Rectal smooth muscle tissue (tissue), 1 donor: Measurements from ENCODE around the gene CUTC.
A peak's percentile ranks its signal among the peaks of the same experiment; 100 is the strongest.
"Not testable (repeated sequence)": the region's sequence is repeated elsewhere in the genome, so short reads cannot be mapped to it uniquely, and the experiment has no call there.

Experiments
- H3K27ac ChIP-seq: one replicate; pipeline ENCODE4 v1.7.0; 2013; ENCODE audit warnings: low read depth, low read length, inconsistent platforms
- H3K27me3 ChIP-seq: one replicate; pipeline ENCODE4 v1.7.0; 2013; ENCODE audit warnings: low read length; ENCODE audit not compliant: control insufficient read depth, insufficient read depth
- H3K36me3 ChIP-seq: one replicate; pipeline ENCODE4 v1.7.0; 2013; ENCODE audit warnings: low read length; ENCODE audit not compliant: control insufficient read depth, insufficient read depth
- H3K4me1 ChIP-seq: one replicate; pipeline ENCODE4 v1.7.0; 2013; ENCODE audit warnings: low read length; ENCODE audit not compliant: control insufficient read depth, insufficient read depth
- H3K4me3 ChIP-seq: one replicate; pipeline ENCODE4 v1.7.0; 2013; ENCODE audit warnings: low read length
- H3K9ac ChIP-seq: one replicate; pipeline ENCODE4 v1.7.0; 2013; ENCODE audit warnings: low read length

CUTC gene

GRCh38 chr10:99714446-99714845 is 17.6 kb upstream of the CUTC start:
- H3K4me3 ChIP-seq, result no peak overlapping the region
- peaks cover 21% of the 10 kb centered on the region for H3K36me3 ChIP-seq
- H3K27me3 ChIP-seq, result no peaks in the 10 kb centered on the region
- H3K27ac ChIP-seq, result no peak overlapping the region
- H3K9ac ChIP-seq, result no peak overlapping the region
- H3K4me1 ChIP-seq, result peaks cover 6% of the 10 kb centered on the region

- peaks cover 25% of the 10 kb centered on the region for H3K36me3 ChIP-seq
- no peaks in the 10 kb centered on the region for H3K4me1 ChIP-seq
- H3K27me3 ChIP-seq, result no peaks in the 10 kb centered on the region
Observed at GRCh38 chr10:99720387-99720786, 11.6 kb upstream of the CUTC start.

DNA sequence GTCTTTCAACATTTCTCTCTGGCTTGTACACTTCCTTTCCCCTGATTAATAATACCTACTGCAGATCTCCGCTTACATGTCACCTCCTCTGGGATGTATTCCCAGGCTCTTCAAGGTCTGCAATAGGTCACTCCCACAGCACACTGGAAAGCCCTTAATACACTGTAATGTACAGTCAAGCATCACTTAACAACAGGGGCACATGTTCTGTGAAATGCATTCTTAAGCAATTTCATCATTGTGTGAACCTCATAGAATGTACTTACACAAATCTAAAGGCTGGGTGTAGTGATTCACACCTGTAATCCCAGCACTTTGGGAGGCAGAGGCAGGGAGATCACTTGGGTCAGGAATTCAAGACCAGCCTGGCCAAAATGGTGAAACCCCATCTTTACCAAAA is 2.0 kb upstream of the CUTC start:
- H3K4me1 ChIP-seq, result peaks cover 7% of the 10 kb centered on the region
- no peaks in the 10 kb centered on the region for H3K27me3 ChIP-seq
- H3K27ac ChIP-seq, result no peak overlapping the region
- no peak overlapping the region for H3K4me3 ChIP-seq
- H3K36me3 ChIP-seq, result peaks cover 10% of the 10 kb centered on the region
- no peak overlapping the region for H3K9ac ChIP-seq

More at GRCh38 chr10:99720387-99720786, 11.6 kb upstream of the CUTC start:
- H3K4me3 ChIP-seq, result no peak overlapping the region
- H3K27ac ChIP-seq, result no peak overlapping the region
- no peak overlapping the region for H3K9ac ChIP-seq

- H3K27me3 ChIP-seq, result no peaks in the 10 kb centered on the region
- H3K27ac ChIP-seq, result peak overlapping the region; percentile 90
- peak overlapping the region; percentile 92 for H3K9ac ChIP-seq
- H3K4me3 ChIP-seq, result peak overlapping the region; percentile 99
- H3K4me1 ChIP-seq, result peaks cover 7% of the 10 kb centered on the region
- H3K36me3 ChIP-seq, result peaks cover 10% of the 10 kb centered on the region
Observed at GRCh38 chr10:99731306-99732032, 565 bp upstream of the CUTC start.

DNA sequence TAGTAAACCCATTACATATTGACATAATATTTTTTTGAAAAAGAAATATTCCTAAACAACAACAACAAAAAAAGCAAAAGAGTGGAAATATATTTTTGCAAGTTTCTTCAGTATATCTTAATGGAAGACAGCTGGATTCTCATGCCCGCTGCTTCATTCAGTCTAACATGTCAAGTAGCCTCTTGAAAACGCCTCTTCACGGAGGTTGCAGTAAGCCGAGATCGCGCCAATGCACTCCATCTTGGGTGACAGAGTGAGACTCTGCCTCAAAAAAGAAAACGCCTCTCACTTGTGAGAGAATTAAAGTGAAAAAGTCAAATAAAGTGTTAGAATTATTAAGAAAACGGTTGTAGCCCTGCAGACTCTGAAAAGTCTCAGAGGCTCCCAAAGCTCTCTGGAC is 1.3 kb downstream of the CUTC start:
- H3K27me3 ChIP-seq, result no peaks in the 10 kb centered on the region
- H3K36me3 ChIP-seq, result no peaks in the 10 kb centered on the region
- H3K4me1 ChIP-seq, result peaks cover 7% of the 10 kb centered on the region
- peak overlapping the region; percentile 35 for H3K4me3 ChIP-seq
- H3K27ac ChIP-seq, result no peak overlapping the region
- H3K9ac ChIP-seq, result no peak overlapping the region

GRCh38 chr10:99734111-99734510 is 2.1 kb downstream of the CUTC start:
- not testable (repeated sequence) for H3K27me3 ChIP-seq, H3K4me3 ChIP-seq, H3K27ac ChIP-seq, H3K9ac ChIP-seq, H3K4me1 ChIP-seq, H3K36me3 ChIP-seq

- Histone ChIP-seq H3K36me3 (peaks cover 31% of the 10 kb centered on the region), H3K9ac (no peak overlapping the region), H3K27me3 (no peaks in the 10 kb centered on the region), H3K27ac (no peak overlapping the region), H3K4me1 (no peaks in the 10 kb centered on the region), H3K4me3 (no peak overlapping the region)
Observed at GRCh38 chr10:99740260-99740659, 8.2 kb downstream of the CUTC start.

- no peaks in the 10 kb centered on the region for H3K4me1 ChIP-seq
- no peak overlapping the region for H3K9ac ChIP-seq
- H3K4me3 ChIP-seq, result no peak overlapping the region
- H3K27me3 ChIP-seq, result no peaks in the 10 kb centered on the region
- peaks cover 31% of the 10 kb centered on the region for H3K36me3 ChIP-seq
- no peak overlapping the region for H3K27ac ChIP-seq
Observed at GRCh38 chr10:99740933-99741559, 9.0 kb downstream of the CUTC start.

DNA sequence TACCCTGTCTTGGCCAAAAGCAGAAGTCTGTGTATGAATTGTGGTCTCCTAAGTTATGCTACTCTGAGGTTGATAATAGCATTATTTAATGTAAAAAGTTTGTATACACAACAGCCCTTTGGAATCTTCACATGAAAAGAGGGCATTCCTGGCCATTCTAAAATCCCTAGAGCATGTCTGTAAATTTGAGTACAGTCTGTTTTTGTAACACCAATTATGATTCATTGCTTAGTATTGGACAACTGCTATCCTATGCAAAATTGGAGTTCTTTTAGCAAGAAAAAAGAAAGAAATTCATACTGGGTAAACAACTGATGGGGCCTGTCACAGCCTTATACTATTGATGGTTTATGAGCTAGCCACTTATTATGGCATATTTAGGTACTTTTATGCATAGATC is 10.2 kb downstream of the CUTC start:
- Histone ChIP-seq H3K27me3 (no peaks in the 10 kb centered on the region), H3K36me3 (peaks cover 37% of the 10 kb centered on the region), H3K4me1 (no peaks in the 10 kb centered on the region), H3K4me3 (no peak overlapping the region), H3K27ac (no peak overlapping the region), H3K9ac (no peak overlapping the region)

GRCh38 chr10:99742701-99743100 is 10.7 kb downstream of the CUTC start:
- Histone ChIP-seq H3K4me1 (no peaks in the 10 kb centered on the region), H3K36me3 (peaks cover 38% of the 10 kb centered on the region), H3K9ac (no peak overlapping the region), H3K27ac (no peak overlapping the region), H3K27me3 (no peaks in the 10 kb centered on the region), H3K4me3 (no peak overlapping the region)

GRCh38 chr10:99743841-99744240 is 11.8 kb downstream of the CUTC start:
- H3K36me3 ChIP-seq, result peaks cover 38% of the 10 kb centered on the region
- H3K4me3 ChIP-seq, result no peak overlapping the region
- no peaks in the 10 kb centered on the region for H3K4me1 ChIP-seq
- no peak overlapping the region for H3K27ac ChIP-seq
- H3K27me3 ChIP-seq, result no peaks in the 10 kb centered on the region
- H3K9ac ChIP-seq, result no peak overlapping the region

DNA sequence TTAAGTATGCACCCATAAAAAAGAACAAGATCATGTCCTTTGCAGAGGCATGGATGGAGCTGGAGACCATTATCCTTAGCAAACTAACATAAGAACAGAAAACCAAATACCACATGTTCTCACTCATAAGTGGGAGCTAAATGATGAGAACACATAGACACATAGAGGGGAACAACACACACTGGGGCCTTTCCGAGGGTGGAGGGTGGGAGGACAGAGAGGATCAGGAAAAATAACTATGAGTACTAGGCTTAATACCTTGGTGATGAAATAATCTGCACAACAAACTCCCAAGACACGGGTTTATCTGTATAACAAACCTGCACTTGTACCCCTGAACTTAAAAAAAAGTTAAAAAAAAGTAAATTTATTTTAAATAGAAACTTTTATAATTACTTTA is 14.1 kb downstream of the CUTC start:
- not testable (repeated sequence) for H3K4me1 ChIP-seq

More for the DNA sequence above, 14.1 kb downstream of the CUTC start:
- not testable (repeated sequence) for H3K27ac ChIP-seq, H3K27me3 ChIP-seq, H3K4me3 ChIP-seq, H3K9ac ChIP-seq
- peaks cover 25% of the 10 kb centered on the region for H3K36me3 ChIP-seq
